AG10803 (cell line): ENCODE results near the gene ANP32A.

ENCODE experiments used
- DNase-seq: peaks from one replicate; pipeline ENCODE4 v3.0.0; 2010; ENCODE audit warnings: low read depth
- H3K4me3 ChIP-seq: 2 replicates; pipeline ENCODE4 v1.5.1; 2011; ENCODE audit warnings: mild to moderate bottlenecking, low read length, control low read depth
- TF ChIP-seq, protein P1 (sequence below): conservative IDR thresholded peaks from 2 replicates; pipeline ENCODE4 v1.5.1; 2011; ENCODE audit warnings: mild to moderate bottlenecking, low read length, control low read depth, inconsistent platforms

Gene ANP32A

DNA sequence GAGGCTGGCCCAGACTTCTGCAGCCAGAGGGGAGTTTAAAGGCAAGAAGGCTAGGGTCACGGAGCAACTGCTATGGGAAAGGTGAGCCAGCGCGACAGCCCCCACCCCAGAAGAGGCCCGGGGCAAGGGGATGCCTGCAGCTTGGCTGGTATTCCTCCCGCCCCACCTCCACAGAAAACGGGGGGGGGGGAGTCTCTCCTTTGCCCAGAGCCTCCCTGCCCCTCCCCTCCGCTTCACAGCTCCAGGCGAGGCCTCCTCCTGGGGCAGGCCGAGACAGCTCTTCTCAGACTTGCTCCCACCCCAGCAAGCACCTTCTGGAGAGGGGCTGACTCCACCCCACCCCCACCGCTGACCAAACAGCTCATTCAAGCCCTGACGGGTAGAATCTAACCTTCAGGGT is 13.4 kb downstream of the ANP32A start:
- TF ChIP-seq, protein P1, sequence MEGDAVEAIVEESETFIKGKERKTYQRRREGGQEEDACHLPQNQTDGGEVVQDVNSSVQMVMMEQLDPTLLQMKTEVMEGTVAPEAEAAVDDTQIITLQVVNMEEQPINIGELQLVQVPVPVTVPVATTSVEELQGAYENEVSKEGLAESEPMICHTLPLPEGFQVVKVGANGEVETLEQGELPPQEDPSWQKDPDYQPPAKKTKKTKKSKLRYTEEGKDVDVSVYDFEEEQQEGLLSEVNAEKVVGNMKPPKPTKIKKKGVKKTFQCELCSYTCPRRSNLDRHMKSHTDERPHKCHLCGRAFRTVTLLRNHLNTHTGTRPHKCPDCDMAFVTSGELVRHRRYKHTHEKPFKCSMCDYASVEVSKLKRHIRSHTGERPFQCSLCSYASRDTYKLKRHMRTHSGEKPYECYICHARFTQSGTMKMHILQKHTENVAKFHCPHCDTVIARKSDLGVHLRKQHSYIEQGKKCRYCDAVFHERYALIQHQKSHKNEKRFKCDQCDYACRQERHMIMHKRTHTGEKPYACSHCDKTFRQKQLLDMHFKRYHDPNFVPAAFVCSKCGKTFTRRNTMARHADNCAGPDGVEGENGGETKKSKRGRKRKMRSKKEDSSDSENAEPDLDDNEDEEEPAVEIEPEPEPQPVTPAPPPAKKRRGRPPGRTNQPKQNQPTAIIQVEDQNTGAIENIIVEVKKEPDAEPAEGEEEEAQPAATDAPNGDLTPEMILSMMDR: no peak
- H3K4me3 ChIP-seq: no peak overlapping the region
- no peak for DNase-seq

DNA sequence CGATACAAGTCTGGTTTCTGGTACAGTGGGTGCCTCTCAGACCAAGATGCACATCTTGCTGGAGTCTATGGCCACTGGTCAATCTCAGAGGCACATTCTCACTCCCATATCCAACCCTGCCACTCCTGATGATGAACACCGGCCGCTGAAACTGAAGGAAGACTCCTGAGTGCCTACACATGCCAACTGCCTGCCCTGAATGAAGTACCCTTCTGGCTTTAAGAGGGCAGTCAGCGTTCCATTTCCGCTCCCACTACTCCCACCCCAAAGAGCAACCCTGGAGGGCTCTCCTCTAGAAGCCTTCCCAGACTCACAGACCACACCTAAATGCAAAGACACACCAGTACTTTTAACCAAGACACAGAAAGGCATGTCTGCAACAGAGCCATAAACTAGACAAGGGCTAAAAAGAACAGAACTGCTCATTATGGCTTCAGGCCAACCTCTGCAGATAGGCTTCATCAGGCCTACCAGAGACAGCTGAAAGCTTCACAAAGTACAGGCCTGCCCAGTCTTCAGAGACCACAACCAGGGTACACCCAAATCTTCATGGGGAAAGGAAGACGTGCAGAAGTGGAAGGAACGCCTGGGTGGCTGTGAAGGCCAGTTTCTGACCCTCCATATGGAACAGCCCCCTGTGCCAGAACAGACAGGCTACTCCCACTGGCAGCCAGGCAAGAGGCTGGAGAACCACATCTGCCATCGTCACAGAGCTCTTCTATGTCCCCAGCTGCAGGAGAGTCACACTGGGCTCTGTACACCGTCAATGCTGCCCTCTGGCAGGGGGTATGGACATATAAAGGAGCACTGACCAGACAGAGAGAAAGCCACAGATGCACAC is 14.3 kb downstream of the ANP32A start:
- no peak for DNase-seq
- TF ChIP-seq, protein P1: no peak
- no peak overlapping the region for H3K4me3 ChIP-seq

GRCh38 chr15:68802373-68802772 is 18.3 kb downstream of the ANP32A start:
- H3K4me3 ChIP-seq: no peak overlapping the region
- no peak for DNase-seq
- TF ChIP-seq, protein P1: no peak

DNA sequence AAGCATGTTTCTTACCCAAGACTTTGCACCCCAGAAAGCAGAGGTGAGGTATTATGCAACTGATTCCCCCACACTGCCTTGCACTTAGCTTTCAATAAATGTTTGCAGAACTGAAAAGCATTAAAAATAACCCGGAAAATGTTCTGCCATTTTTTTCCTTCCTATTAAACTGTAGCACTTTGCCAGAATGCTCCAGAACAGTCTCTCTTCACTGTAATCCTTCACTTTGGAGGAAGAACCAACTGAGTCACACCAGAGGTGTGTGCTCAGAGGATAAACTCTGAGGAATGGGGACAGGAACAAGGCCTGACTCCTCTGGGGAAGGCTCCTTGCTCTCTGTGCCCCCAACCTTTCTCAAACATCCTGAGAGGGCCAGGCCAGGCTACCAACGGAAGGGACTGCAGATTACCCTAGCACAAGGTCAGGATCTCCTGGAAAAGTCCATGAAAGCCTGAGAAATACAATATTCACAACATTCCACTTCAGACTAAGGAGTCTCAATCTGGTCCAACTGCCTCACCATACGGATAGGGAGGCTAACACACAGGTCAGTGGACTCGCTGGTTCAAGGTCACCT is 19.0 kb downstream of the ANP32A start:
- H3K4me3 ChIP-seq: no peak overlapping the region
- no peak for DNase-seq
- TF ChIP-seq, protein P1: no peak

- TF ChIP-seq, protein P1: no peak
- no peak overlapping the region for H3K4me3 ChIP-seq
- no peak for DNase-seq
Measured at GRCh38 chr15:68800875-68801274, 19.8 kb downstream of the ANP32A start.

- TF ChIP-seq, protein P1: no peak
- no peak overlapping the region for H3K4me3 ChIP-seq
- no peak for DNase-seq
Measured at GRCh38 chr15:68798346-68799094, 22.2 kb downstream of the ANP32A start.
